ENCODE data around the gene HTRA1. TPM values are rescaled to one million over a fixed set of nuclear protein-coding genes. Genes with fewer than 3 reads are reported as not detected.

The HTRA1 gene
- total RNA-seq, 1 donor from 2014 or later = not detected

DNA sequence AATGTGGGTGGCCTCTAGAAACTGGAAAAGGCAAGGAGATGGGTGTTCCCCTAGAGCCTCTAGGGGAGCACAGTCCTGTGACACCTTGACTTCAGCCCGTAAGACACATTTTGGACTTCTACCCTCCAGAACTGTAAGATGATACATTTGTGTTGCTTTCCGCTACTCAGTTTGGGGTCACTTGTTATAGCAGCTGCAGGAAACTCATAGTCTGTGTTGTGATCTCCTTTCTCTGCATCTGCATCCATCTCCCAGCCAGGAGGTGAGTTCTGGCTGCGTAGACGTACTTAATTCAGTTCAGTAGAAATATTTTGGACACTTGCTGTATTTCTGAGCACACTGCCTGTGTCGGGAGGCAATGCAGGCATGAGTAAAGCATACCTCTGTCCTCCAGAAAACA, 69.9 kb downstream of the HTRA1 start:
- H3K9me3 Mint-ChIP-seq = no peaks in the 10 kb centered on the region
- H3K36me3 Mint-ChIP-seq (ENCODE audit: low read depth) = no peaks in the 10 kb centered on the region
- CTCF ChIA-PET = no interaction called here
- no peak for TF ChIP-seq CTCF (IDR thresholded peaks at IDR 0.05)
- H3K4me1 Mint-ChIP-seq = no peaks in the 10 kb centered on the region
- no peak overlapping the region for H3K4me3 Mint-ChIP-seq
- H3K27ac Mint-ChIP-seq = no peak overlapping the region
- H3K27me3 Mint-ChIP-seq = peaks cover 13% of the 10 kb centered on the region
- ATAC-seq (ENCODE audit: low read depth) (no peak), DNase-seq (no peak)
- POLR2A ChIA-PET = no interaction called here
- intact Hi-C loops (cut with micrococcal nuclease) = no loop called here

DNA sequence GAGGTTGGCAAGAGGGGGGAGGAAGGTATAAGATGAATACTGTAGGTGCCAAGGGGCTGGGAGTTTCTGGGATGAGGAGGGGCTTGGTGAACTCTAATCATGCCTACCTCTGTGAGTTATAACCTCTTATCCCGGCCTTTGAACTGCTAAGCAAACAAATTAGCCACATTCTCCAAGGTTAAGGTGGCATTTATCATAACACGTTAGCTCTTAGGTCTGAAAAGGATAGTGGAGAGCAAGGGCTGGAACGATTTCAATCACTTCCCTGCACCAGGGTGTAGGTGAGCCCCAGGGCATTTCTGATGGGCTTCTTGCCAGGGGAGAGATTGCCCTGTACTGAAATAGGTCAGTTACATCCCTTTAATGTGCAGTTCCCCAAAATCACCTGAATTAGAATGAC, 70.6 kb downstream of the HTRA1 start:
- intact Hi-C loops (cut with micrococcal nuclease) = no loop called here
- Mint-ChIP-seq H3K4me3 (no peak overlapping the region), H3K4me1 (no peaks in the 10 kb centered on the region), H3K27me3 (peaks cover 20% of the 10 kb centered on the region), H3K36me3 (ENCODE audit: low read depth) (no peaks in the 10 kb centered on the region), H3K27ac (no peak overlapping the region), H3K9me3 (peaks cover 2% of the 10 kb centered on the region)
- TF ChIP-seq CTCF (IDR thresholded peaks at IDR 0.05) = no peak
- DNase-seq = no peak
- no peak for ATAC-seq (ENCODE audit: low read depth)
- ChIA-PET CTCF (no interaction called here), POLR2A (no interaction called here)

GRCh38 chr10:122532601-122533296, 71.4 kb downstream of the HTRA1 start:
- intact Hi-C loops (cut with micrococcal nuclease) = no loop called here
- DNase-seq (no peak), ATAC-seq (ENCODE audit: low read depth) (no peak)
- peaks cover 20% of the 10 kb centered on the region for H3K27me3 Mint-ChIP-seq
- H3K9me3 Mint-ChIP-seq = peaks cover 2% of the 10 kb centered on the region
- H3K36me3 Mint-ChIP-seq (ENCODE audit: low read depth) = no peaks in the 10 kb centered on the region
- ChIA-PET CTCF (no interaction called here), POLR2A (no interaction called here)
- no peak for TF ChIP-seq CTCF (IDR thresholded peaks at IDR 0.05)
- H3K4me1 Mint-ChIP-seq = no peaks in the 10 kb centered on the region
- no peak overlapping the region for H3K27ac Mint-ChIP-seq
- no peak overlapping the region for H3K4me3 Mint-ChIP-seq

- POLR2A ChIA-PET = no interaction called here
- no peak for ATAC-seq (ENCODE audit: low read depth)
- peaks cover 30% of the 10 kb centered on the region for H3K27me3 Mint-ChIP-seq
Measured at GRCh38 chr10:122537545-122537944, 76.2 kb downstream of the HTRA1 start.

DNA sequence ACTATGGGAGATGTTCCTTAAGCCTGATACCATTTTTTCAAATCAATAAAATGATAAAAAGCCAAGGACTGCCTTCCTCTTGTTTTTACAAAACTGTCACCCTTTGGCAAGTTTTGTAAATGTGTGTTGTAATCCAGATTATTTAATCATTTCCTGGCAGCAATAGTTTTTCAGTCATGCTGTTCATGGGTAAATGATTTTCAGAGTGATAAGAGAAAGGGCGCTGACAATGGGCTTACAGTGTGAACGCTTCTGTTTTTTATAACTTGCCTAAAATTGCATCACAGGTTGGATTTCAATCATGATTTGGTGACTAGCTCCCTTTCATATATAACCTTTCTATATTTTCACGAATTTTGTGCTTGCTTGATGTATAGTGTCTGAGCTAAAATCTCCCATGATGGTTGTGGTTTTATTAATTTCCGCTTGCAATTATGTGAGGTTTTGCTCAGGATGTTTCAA, 80.2 kb downstream of the HTRA1 start:
- no peak overlapping the region for H3K4me3 Mint-ChIP-seq
- H3K9me3 Mint-ChIP-seq = peaks cover 2% of the 10 kb centered on the region
- ChIA-PET CTCF (no interaction called here), POLR2A (no interaction called here)
- H3K27me3 Mint-ChIP-seq = peaks cover 29% of the 10 kb centered on the region
- TF ChIP-seq CTCF (IDR thresholded peaks at IDR 0.05) = no peak
- no peak for DNase-seq
- no peak overlapping the region for H3K27ac Mint-ChIP-seq
- no peak for ATAC-seq (ENCODE audit: low read depth)
- no peaks in the 10 kb centered on the region for H3K36me3 Mint-ChIP-seq (ENCODE audit: low read depth)
- intact Hi-C loops (cut with micrococcal nuclease) = no loop called here
- no peaks in the 10 kb centered on the region for H3K4me1 Mint-ChIP-seq

More at GRCh38 chr10:122537545-122537944, 76.2 kb downstream of the HTRA1 start:
- DNase-seq = no peak
- Mint-ChIP-seq H3K9me3 (peaks cover 2% of the 10 kb centered on the region), H3K27ac (no peak overlapping the region), H3K4me3 (no peak overlapping the region), H3K36me3 (ENCODE audit: low read depth) (no peaks in the 10 kb centered on the region), H3K4me1 (no peaks in the 10 kb centered on the region)
- no peak for TF ChIP-seq CTCF (IDR thresholded peaks at IDR 0.05)
- CTCF ChIA-PET = no interaction called here
- intact Hi-C loops (cut with micrococcal nuclease) = no loop called here

Data from activated B cell treated with CpG ODN at 0.5 μM for 24 hours (primary cell).